Parathyroid adenoma (tissue), 2 donors: ENCODE measurements around the gene EXOC4.

Source experiments
- H2AFZ ChIP-seq: fragments of 300-600 bp; sonication (generic); one replicate; pipeline ENCODE4 v1.7.0; 2017; ENCODE audit warnings: antibody characterized with exemption, mild to moderate bottlenecking
- H3K27ac ChIP-seq: fragments of 300-600 bp; sonication (generic); one replicate; pipeline ENCODE4 v1.7.0; 2017
- H3K27me3 ChIP-seq: fragments of 300-600 bp; sonication (generic); one replicate; pipeline ENCODE4 v1.7.0; 2017; ENCODE audit warnings: low read length; ENCODE audit not compliant: control insufficient read depth, insufficient read depth
- H3K36me3 ChIP-seq: fragments of 300-600 bp; sonication (generic); one replicate; pipeline ENCODE4 v1.7.0; 2017; ENCODE audit warnings: low read length; ENCODE audit not compliant: control insufficient read depth, insufficient read depth
- H3K4me1 ChIP-seq: fragments of 300-600 bp; sonication (generic); one replicate; pipeline ENCODE4 v1.7.0; 2017; ENCODE audit warnings: control low read depth
- H3K4me2 ChIP-seq: fragments of 300-600 bp; sonication (generic); one replicate; pipeline ENCODE4 v1.7.0; 2017; ENCODE audit warnings: low read length
- H3K4me3 ChIP-seq: fragments of 300-600 bp; sonication (generic); one replicate; pipeline ENCODE4 v1.7.0; 2017; ENCODE audit warnings: low read depth, low read length
- H3K79me2 ChIP-seq: fragments of 300-600 bp; sonication (generic); one replicate; pipeline ENCODE4 v1.7.0; 2017; ENCODE audit warnings: control low read depth
- H3K9ac ChIP-seq: fragments of 300-600 bp; sonication (generic); one replicate; pipeline ENCODE4 v1.7.0; 2017; ENCODE audit warnings: mild to moderate bottlenecking
- H3K9me3 ChIP-seq: fragments of 300-600 bp; sonication (generic); one replicate; pipeline ENCODE4 v1.7.0; 2017; ENCODE audit warnings: low read length; ENCODE audit not compliant: control insufficient read depth
- TF ChIP-seq, protein P1 (sequence below): fragments of 300-600 bp; sonication (generic); IDR thresholded peaks from one replicate; pipeline ENCODE4 v1.7.0; 2017; ENCODE audit warnings: antibody characterized with exemption, mild to moderate bottlenecking
- donor health status: primary hyperparathyroidism.

Gene EXOC4

DNA sequence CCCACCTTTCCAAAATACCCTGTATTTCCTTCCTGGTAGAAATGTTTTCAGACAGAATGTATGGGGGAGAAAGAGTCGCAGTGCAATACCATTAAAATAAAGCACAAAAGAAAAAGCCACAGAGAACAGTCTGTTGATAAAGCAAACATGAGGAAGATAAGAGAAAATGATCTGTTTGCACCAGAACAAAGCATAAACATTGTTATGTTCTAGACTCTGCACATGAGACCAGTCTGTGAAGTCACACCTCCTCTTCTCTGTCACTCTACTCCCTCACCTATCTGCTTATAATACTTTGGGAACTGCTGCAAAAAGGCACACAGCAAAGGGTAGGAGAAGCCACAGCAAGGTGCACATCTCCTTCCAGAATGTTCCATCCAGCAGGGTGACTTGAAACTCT, 807.0 kb downstream of the EXOC4 start:
- TF ChIP-seq, protein P1, sequence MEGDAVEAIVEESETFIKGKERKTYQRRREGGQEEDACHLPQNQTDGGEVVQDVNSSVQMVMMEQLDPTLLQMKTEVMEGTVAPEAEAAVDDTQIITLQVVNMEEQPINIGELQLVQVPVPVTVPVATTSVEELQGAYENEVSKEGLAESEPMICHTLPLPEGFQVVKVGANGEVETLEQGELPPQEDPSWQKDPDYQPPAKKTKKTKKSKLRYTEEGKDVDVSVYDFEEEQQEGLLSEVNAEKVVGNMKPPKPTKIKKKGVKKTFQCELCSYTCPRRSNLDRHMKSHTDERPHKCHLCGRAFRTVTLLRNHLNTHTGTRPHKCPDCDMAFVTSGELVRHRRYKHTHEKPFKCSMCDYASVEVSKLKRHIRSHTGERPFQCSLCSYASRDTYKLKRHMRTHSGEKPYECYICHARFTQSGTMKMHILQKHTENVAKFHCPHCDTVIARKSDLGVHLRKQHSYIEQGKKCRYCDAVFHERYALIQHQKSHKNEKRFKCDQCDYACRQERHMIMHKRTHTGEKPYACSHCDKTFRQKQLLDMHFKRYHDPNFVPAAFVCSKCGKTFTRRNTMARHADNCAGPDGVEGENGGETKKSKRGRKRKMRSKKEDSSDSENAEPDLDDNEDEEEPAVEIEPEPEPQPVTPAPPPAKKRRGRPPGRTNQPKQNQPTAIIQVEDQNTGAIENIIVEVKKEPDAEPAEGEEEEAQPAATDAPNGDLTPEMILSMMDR: no peak
- no peak overlapping the region for H3K4me3 ChIP-seq
- no peak overlapping the region for H3K27ac ChIP-seq
- no peaks in the 10 kb centered on the region for H3K4me1 ChIP-seq
- no peak overlapping the region for H3K9ac ChIP-seq
- H3K36me3 ChIP-seq: no peaks in the 10 kb centered on the region
- H3K79me2 ChIP-seq: no peaks in the 10 kb centered on the region
- no peak overlapping the region for H3K4me2 ChIP-seq
- H2AFZ ChIP-seq: no peak overlapping the region
- H3K27me3 ChIP-seq: no peaks in the 10 kb centered on the region
- H3K9me3 ChIP-seq: no peaks in the 10 kb centered on the region

DNA sequence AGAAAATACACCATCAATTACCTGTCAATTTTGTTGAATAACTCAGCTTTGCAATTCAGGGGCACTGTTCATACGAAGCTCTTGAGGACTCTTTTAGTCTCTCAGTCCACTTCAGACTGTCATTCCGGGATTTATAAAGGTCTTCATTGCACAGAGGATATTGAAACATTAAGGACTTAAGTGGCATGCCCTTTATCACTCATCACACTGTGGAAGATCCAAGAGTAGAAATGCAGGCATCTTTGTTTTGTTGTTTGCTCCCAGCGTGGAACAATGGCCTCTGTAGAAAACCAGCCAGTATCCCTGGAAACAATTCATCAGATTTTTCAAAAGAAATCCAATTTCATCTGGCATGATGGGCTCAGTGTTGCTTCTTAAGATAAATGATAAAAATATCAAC, 808.0 kb downstream of the EXOC4 start:
- Histone ChIP-seq H3K4me2 (no peak overlapping the region), H3K9ac (no peak overlapping the region), H3K27me3 (no peaks in the 10 kb centered on the region), H3K27ac (no peak overlapping the region), H3K9me3 (no peaks in the 10 kb centered on the region), H3K36me3 (no peaks in the 10 kb centered on the region), H3K4me1 (no peaks in the 10 kb centered on the region), H3K79me2 (no peaks in the 10 kb centered on the region), H2AFZ (no peak overlapping the region), H3K4me3 (no peak overlapping the region)
- TF ChIP-seq, protein P1: no peak

DNA sequence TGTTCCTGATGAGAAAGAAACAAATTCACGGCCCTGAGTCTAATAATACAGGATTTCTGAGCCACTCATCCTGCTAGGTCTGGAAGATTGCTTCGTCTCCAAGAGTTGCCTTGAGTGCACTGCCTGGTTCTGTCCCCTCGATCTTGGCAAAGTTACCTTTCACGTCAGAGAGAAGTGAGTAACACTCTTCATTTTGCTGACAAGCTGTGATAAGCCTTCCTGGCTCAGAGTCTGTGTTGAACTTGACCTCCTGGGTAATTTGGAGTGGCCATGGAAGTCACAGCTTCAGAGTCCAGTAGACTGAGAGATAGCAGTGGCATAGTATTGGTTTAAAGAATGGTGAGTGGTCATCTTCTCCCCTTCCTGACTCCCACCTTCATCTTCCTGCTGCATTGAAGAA, 809.6 kb downstream of the EXOC4 start:
- H3K9me3 ChIP-seq: no peaks in the 10 kb centered on the region
- no peak overlapping the region for H3K4me2 ChIP-seq
- TF ChIP-seq, protein P1: no peak
- no peaks in the 10 kb centered on the region for H3K79me2 ChIP-seq
- H3K4me3 ChIP-seq: no peak overlapping the region
- no peak overlapping the region for H3K9ac ChIP-seq
- H2AFZ ChIP-seq: no peak overlapping the region
- no peaks in the 10 kb centered on the region for H3K36me3 ChIP-seq
- H3K4me1 ChIP-seq: no peaks in the 10 kb centered on the region
- H3K27me3 ChIP-seq: no peaks in the 10 kb centered on the region
- no peak overlapping the region for H3K27ac ChIP-seq

DNA sequence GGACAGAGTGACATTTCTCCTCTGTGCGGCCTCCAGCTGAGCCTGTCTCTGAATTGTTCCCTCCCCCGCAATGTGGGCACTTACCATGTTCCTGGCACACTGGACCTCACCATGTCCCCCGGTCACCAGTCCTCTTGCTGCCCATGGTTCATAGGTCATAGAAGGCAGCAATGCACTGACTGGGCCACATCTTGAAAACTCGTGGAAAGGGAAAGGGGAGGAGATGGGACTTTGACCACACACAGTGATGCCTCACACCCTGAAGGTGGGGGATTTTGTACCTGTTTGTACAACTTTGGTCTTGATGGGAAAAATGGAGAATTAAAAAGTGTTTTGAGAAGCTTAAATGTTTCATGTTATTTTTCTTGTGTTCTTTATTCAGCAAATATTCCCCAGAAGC, 812.5 kb downstream of the EXOC4 start:
- no peaks in the 10 kb centered on the region for H3K4me1 ChIP-seq
- H2AFZ ChIP-seq: no peak overlapping the region
- H3K79me2 ChIP-seq: no peaks in the 10 kb centered on the region
- H3K27me3 ChIP-seq: no peaks in the 10 kb centered on the region
- no peak overlapping the region for H3K27ac ChIP-seq
- no peak overlapping the region for H3K9ac ChIP-seq
- no peak overlapping the region for H3K4me2 ChIP-seq
- H3K9me3 ChIP-seq: no peaks in the 10 kb centered on the region
- H3K36me3 ChIP-seq: no peaks in the 10 kb centered on the region
- TF ChIP-seq, protein P1: no peak
- H3K4me3 ChIP-seq: no peak overlapping the region

DNA sequence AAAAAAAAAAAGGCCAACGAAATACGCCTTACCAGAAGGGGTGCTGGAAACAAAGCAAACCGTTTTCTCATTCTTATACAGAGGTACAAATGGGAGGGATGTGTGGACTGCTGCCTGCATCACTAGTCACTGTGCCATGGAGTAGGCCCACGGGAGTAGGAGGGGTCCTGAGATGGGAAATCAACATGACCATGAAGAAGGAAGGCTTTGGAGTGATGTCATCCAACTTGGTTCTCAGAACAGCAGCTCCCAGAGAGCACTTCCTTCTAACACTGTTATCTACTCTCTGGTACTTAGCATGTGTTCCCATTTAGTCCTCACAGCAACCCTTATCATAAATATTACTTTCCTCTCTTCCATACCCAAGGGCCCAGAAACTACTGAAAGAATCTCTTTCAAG, 814.3 kb downstream of the EXOC4 start:
- H3K9ac ChIP-seq: no peak overlapping the region
- no peaks in the 10 kb centered on the region for H3K79me2 ChIP-seq
- H3K4me1 ChIP-seq: no peaks in the 10 kb centered on the region
- H3K27me3 ChIP-seq: no peaks in the 10 kb centered on the region
- H3K9me3 ChIP-seq: no peaks in the 10 kb centered on the region
- no peak overlapping the region for H2AFZ ChIP-seq
- H3K4me2 ChIP-seq: no peak overlapping the region
- no peaks in the 10 kb centered on the region for H3K36me3 ChIP-seq
- no peak overlapping the region for H3K4me3 ChIP-seq
- H3K27ac ChIP-seq: no peak overlapping the region
- TF ChIP-seq, protein P1: no peak
